AG04450 (cell line): ENCODE measurements around the gene LSP1. TPM values are rescaled to one million over a fixed set of nuclear protein-coding genes. Genes with fewer than 3 reads are reported as not detected.
A peak's percentile ranks its signal among the peaks of the same experiment; 100 is the strongest.

ENCODE experiments used
- CTCF ChIA-PET: fragments of 300-600, 350-600 bp; formaldehyde crosslinking; extraction: SDS; loops from one replicate; lab custom pipeline; 2022; ENCODE audit warnings: antibody characterized with exemption, inconsistent platforms; lab: Charles Lee
- POLR2A ChIA-PET: fragments of 350-600 bp; formaldehyde crosslinking; extraction: SDS; loops from one replicate; lab custom pipeline; 2021; ENCODE audit warnings: antibody characterized with exemption, inconsistent platforms; lab: Yijun Ruan, JAX
- DNase-seq: peaks from one replicate; pipeline ENCODE4 v3.0.0-alpha.2; 2011; ENCODE audit warnings: low read depth, low spot score
- H3K27ac ChIP-seq: one replicate; pipeline ENCODE4 v1.5.1; 2012; ENCODE audit warnings: low read depth, low read length, control low read depth
- H3K27me3 ChIP-seq: one replicate; pipeline ENCODE4 v1.6.0; 2012; ENCODE audit warnings: low read length; ENCODE audit not compliant: control insufficient read depth, insufficient read depth
- H3K4me3 ChIP-seq: 2 replicates; pipeline ENCODE4 v1.5.1; 2011; ENCODE audit warnings: mild to moderate bottlenecking, low read depth, low read length, control low read depth
- H3K9me3 ChIP-seq: 2 replicates; pipeline ENCODE4 v1.5.1; 2012; ENCODE audit warnings: low read length; ENCODE audit not compliant: control insufficient read depth, insufficient read depth
- polyA plus RNA-seq: library from polyadenylated mRNA; depleted of rRNA; stranded (reverse); fragments of >200 nt; gene quantifications from 2 replicates; pipeline ENCODE4 v1.2.3, GENCODE V29; 2011
- TF ChIP-seq, protein P1 (sequence below): IDR thresholded peaks from 2 replicates; pipeline ENCODE4 v1.5.1; 2011; ENCODE audit warnings: low read depth, low read length, control low read depth, inconsistent platforms

Gene LSP1
- polyA plus RNA-seq, 1 experiment: not detected

DNA sequence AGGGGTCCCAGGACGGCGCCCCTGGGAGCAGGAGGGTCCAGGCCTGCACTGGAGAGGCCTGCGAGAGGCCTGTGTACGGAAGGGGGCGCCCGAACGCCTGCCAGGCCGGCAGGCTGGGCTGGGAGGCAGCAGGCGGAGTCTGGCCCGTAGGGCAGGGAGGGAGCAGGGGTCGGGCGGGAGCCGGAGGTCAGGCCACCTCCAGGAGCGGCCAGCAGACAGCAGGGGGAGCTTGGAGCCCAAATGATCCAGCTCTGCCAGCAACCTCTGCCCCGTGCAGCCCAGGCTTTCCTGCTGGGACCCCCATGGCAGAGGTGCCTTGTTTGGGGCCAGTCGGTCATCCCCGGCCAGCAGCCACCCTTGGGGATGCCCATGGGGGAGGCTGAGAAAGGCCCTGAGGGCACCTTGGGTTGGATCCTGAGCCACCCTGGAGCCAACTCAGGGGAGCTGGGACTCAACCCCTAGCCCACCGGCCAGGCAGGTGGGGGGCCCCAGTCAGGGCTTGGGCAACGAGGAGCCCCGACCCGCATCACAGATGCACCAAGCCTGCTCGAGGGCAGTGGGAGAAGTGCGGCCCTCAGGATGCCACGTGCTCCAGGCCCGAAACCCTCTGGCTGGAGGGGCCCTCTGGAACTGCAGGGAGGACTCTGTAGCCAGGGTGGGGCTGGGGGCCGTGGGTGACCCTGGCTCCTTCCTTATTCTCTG lies 27.7 kb upstream of the LSP1 start:
- ChIA-PET POLR2A (interaction anchor here (0.6 kb wide), 1 partner anchor 172 kb away, joined by 3 read pairs; no protein-coding TSS in a partner anchor), CTCF (interaction anchor here (1.0 kb wide), 2 partner anchors 131 to 173 kb away, joined by 3 to 4 read pairs; no protein-coding TSS in a partner anchor)
- DNase-seq: no peak
- Histone ChIP-seq H3K9me3 (no peaks in the 10 kb centered on the region), H3K4me3 (no peak overlapping the region), H3K27me3 (peaks cover 5% of the 10 kb centered on the region), H3K27ac (no peak overlapping the region)
- TF ChIP-seq, protein P1, sequence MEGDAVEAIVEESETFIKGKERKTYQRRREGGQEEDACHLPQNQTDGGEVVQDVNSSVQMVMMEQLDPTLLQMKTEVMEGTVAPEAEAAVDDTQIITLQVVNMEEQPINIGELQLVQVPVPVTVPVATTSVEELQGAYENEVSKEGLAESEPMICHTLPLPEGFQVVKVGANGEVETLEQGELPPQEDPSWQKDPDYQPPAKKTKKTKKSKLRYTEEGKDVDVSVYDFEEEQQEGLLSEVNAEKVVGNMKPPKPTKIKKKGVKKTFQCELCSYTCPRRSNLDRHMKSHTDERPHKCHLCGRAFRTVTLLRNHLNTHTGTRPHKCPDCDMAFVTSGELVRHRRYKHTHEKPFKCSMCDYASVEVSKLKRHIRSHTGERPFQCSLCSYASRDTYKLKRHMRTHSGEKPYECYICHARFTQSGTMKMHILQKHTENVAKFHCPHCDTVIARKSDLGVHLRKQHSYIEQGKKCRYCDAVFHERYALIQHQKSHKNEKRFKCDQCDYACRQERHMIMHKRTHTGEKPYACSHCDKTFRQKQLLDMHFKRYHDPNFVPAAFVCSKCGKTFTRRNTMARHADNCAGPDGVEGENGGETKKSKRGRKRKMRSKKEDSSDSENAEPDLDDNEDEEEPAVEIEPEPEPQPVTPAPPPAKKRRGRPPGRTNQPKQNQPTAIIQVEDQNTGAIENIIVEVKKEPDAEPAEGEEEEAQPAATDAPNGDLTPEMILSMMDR: peak; percentile 31

DNA sequence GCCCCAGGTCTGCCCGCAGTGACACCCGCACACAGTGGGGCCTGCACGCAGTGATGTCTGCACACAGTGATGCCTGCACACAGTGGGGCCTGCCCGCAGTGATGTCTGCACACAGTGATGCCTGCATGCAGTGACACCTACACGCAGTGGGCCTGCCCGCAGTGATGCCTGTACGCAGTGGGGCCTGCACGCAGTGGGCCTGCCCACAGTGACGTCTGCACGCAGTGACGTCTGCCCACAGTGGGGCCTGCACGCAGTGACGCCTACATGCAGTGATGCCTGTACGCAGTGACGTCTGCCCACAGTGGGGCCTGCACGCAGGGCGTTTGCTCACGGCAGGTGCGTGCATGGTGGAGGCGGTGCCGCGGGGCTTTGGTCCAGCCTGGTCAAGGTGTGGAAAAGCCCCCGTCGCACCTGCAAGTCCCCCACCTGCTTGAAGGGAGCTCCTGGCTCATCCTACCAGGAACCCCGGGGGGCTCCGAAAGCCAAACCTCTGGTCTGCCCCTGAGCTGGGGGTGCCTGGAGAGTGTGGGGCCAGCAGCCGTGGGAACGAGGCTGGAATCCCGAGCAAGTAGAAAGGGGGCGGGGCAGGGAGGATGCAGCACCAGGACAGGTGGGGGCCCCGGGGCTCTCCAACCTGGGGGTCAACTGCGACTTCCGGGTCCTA lies 27.0 kb upstream of the LSP1 start:
- no peak overlapping the region for H3K4me3 ChIP-seq
- H3K27me3 ChIP-seq: peaks cover 10% of the 10 kb centered on the region
- CTCF ChIA-PET: interaction anchor here (1.0 to 1.5 kb wide), 3 partner anchors 132 to 173 kb away, joined by 3 to 7 read pairs (median 4); no protein-coding TSS in a partner anchor
- DNase-seq: no peak
- no peaks in the 10 kb centered on the region for H3K9me3 ChIP-seq
- POLR2A ChIA-PET: no interaction called here
- TF ChIP-seq, protein P1: no peak
- no peak overlapping the region for H3K27ac ChIP-seq

DNA sequence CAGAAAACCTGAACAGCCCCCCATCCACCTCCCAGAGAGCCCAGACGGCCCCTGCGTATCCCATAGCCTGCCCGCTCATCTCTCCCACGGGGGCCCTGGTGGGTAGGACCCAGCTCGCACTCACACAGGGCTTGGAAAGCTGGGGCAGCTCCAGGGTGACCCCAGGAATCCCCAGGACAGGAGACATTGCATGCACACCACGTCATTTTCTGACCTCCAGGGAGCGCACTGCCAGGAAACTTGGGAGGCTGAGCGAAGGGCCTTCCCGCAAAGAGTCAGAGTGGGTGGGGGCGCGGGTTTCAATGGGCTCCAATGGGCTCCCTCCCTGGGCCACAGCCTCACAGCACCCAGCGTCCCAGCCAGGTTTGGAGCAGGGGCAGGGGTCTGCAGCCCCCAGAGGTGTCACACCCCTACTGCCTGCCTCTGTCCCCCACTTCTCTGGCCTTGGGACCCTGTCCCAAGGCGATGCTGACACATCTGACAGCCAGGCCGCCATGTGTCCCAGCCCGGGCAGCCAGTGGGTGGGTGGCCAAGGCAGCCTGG lies 26.3 kb upstream of the LSP1 start:
- POLR2A ChIA-PET: no interaction called here

DNA sequence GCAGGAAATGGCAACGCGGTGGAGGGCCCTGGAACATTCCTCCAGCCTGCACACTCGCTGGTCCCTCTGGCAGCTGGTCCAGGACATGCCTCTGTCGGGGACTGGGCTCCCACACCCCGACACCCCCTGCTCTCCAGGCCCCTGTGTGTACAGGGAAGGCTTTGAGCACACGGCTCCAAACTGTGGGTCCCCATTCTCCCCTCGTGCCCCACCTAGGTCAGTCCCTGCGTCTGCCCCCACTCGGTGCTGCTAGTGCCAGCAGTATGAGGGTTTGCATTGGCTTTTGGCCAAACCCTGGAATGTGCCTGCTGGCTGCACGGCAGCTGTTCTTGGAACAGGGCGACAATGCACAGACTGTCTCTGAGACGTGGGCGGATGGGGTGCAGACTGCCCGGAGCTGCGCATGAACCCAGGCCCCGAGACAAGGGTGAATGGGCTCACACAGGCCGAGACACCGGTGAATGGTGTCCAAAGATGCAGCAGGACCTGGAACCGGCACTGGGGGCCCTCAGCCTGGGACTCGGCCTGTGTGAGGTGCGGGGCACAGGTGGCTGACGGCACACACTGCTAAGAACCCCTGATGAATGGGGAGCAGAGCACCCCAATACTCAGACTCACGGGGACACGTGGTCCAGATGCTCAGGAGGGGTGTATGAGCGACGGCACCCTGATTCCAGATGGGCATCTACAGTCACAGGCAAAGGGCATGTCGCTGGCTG lies 25.6 kb upstream of the LSP1 start:
- peaks cover 9% of the 10 kb centered on the region for H3K27me3 ChIP-seq
- DNase-seq: no peak
- H3K9me3 ChIP-seq: no peaks in the 10 kb centered on the region
- TF ChIP-seq, protein P1: no peak
- H3K27ac ChIP-seq: no peak overlapping the region
- POLR2A ChIA-PET: no interaction called here
- no peak overlapping the region for H3K4me3 ChIP-seq
- CTCF ChIA-PET: interaction anchor here (0.5 to 2.2 kb wide), 4 partner anchors 128 to 175 kb away, joined by 3 to 15 read pairs (median 6); no protein-coding TSS in a partner anchor

More for the DNA sequence above, 26.3 kb upstream of the LSP1 start:
- peaks cover 9% of the 10 kb centered on the region for H3K27me3 ChIP-seq
- no peak for DNase-seq
- TF ChIP-seq, protein P1: peak; percentile 24; the same call in 1 of the 2 replicates
- H3K4me3 ChIP-seq: no peak overlapping the region
- no peak overlapping the region for H3K27ac ChIP-seq
- H3K9me3 ChIP-seq: no peaks in the 10 kb centered on the region
- CTCF ChIA-PET: interaction anchor here (1.5 kb wide), 1 partner anchor 133 kb away, joined by 7 read pairs; no protein-coding TSS in a partner anchor
